Stomach (tissue), 9 donors: Measurements from ENCODE around the gene EIF1B. TPM values are rescaled to one million over a fixed set of nuclear protein-coding genes. Genes with fewer than 3 reads are reported as not detected.
"Not testable (repeated sequence)": the region's sequence is repeated elsewhere in the genome, so short reads cannot be mapped to it uniquely, and the experiment has no call there.

Experiments
- DNase-seq, 2 donors: peaks; one replicate each; pipeline versions ENCODE4 v3.0.0 to v3.0.0-alpha.2; 2013 to 2019
- H3K27ac ChIP-seq, 5 donors: fragments of 200-600 bp in 4 of 5; sonication (generic) in 4 of 5; one replicate each; pipeline ENCODE4 v1.5.1; 2013 to 2019; ENCODE audit warnings: mild to moderate bottlenecking in 1 of 5, moderate library complexity in 1 of 5
- H3K27me3 ChIP-seq, 3 donors: fragments of 200-600 bp; sonication (generic); one replicate each; pipeline ENCODE4 v1.5.1; 2017 to 2019; ENCODE audit warnings: mixed run types in 1 of 3
- H3K36me3 ChIP-seq, 4 donors: fragments of 200-600 bp; sonication (generic); 1 replicate in 3 of 4; 2 replicates in 1 of 4; pipeline ENCODE4 v1.5.1; 2016 to 2019
- H3K4me1 ChIP-seq, 4 donors: fragments of 200-600 bp; sonication (generic); one replicate each; pipeline ENCODE4 v1.5.1; 2016 to 2019
- H3K4me3 ChIP-seq, 4 donors: fragments of 200-600 bp; sonication (generic) in 3 of 4; one replicate each; pipeline ENCODE4 v1.5.1; 2016 to 2019; ENCODE audit warnings: mild to moderate bottlenecking in 1 of 4
- H3K9me3 ChIP-seq, 4 donors: fragments of 200-600 bp; sonication (generic); one replicate each; pipeline ENCODE4 v1.5.1; 2016 to 2019
- CTCF ChIP-seq, 7 experiments: fragments of 450-650 bp in 4 of 7; fragments of 200-600 bp in 3 of 7; sonication (generic) in 3 of 7; IDR thresholded peaks; one replicate each; pipeline ENCODE4 v1.5.1; 2016 to 2019; ENCODE audit warnings: antibody characterized with exemption in 7 of 7, control low read depth in 2 of 7, mild to moderate bottlenecking in 1 of 7
- EP300 ChIP-seq: sonication (generic); formaldehyde crosslinking; IDR thresholded peaks from one replicate; pipeline ENCODE4 v1.6.1; 2017; ENCODE audit warnings: antibody characterized with exemption
- POLR2A ChIP-seq, 4 donors: fragments of 450-650 bp; IDR thresholded peaks; one replicate each; pipeline ENCODE4 v1.6.1; 2016; ENCODE audit warnings: antibody characterized with exemption in 4 of 4, control low read depth in 2 of 4, mild to moderate bottlenecking in 1 of 4, moderate library complexity in 1 of 4
- POLR2AphosphoS5 ChIP-seq, 3 donors: sonication (generic); formaldehyde crosslinking; IDR thresholded peaks; one replicate each; pipeline ENCODE4 v1.6.1; 2016; ENCODE audit warnings: antibody characterized with exemption in 3 of 3
- WGBS, 5 donors: extraction: QIAGEN DNeasy Blood & Tissue Kit in 3 of 5; methylation state at CpG; one replicate each; pipeline versions ENCODE4 v1.1.5 to v1.1.7; 2013 to 2018; 5-methylcytosine and 5-hydroxymethylcytosine counted together
- intact Hi-C: fragments of 100-400 bp; cut with DNase I; formaldehyde crosslinking; loops from one replicate; pipeline ENCODE4 v1.15.1; 2023; ENCODE audit warnings: low total_unique reads
- polyA plus RNA-seq, 3 donors: library from polyadenylated mRNA; stranded (reverse); fragments of 200-250 nt; gene quantifications; one replicate each; pipeline ENCODE4 v1.2.3, GENCODE V29; 2013
- total RNA-seq, 5 donors: library from RNA; depleted of rRNA; stranded (reverse); fragments of >200 nt; gene quantifications; one replicate each; pipeline versions ENCODE4 v1.1.0 to v1.2.3, GENCODE V29; 2014 to 2016
- donor health status: healthy with polysubstance abuse.
- donor health status: Bipolar disorder and iron deficiency.
- donor health status: healthy.

Gene EIF1B
- total and polyA plus RNA-seq, 8 donors = 2.6 to 76.8 (median 39.8) TPM

DNA sequence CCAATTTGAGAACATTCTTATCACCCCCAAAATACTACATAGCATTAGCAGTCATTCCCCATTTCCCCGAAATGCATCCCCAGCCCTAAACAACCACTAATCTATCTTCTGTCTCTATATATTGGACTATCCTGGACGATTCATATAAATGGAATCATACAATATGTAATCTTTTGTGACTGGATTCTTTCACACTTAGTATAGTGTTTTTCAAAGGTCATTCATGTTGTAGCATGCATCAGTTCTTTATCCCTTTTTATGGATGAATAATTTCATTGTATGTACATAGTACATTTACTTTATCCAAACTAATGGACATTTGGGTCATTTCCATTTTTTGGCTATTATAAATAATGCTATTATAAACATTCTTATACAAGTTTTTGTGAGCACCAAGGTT lies 27.5 kb upstream of the EIF1B start:
- no peak for DNase-seq
- H3K4me1 ChIP-seq = no peaks in the 10 kb centered on the region
- no peak overlapping the region for H3K4me3 ChIP-seq
- intact Hi-C loops = no loop called here
- no peaks in the 10 kb centered on the region for H3K27me3 ChIP-seq
- 63 to 76% (median 73%) methylated on average over 2 of the region's 2 CpGs for WGBS, 5 donors
- TF ChIP-seq POLR2A (IDR thresholded peaks at IDR 0.05) (no peak), POLR2AphosphoS5 (IDR thresholded peaks at IDR 0.05) (no peak), EP300 (no peak), CTCF (IDR thresholded peaks at IDR 0.05) (no peak)
- no peaks in the 10 kb centered on the region for H3K36me3 ChIP-seq
- H3K9me3 ChIP-seq = no peaks in the 10 kb centered on the region
- H3K27ac ChIP-seq = no peak overlapping the region

- H3K9me3 ChIP-seq, DNase-seq, H3K36me3 ChIP-seq, intact Hi-C loops, H3K27me3 ChIP-seq, H3K4me1 ChIP-seq, H3K27ac ChIP-seq, H3K4me3 ChIP-seq: not testable (repeated sequence)
- WGBS, 5 donors = 90 to 98% (median 97%) methylated on average over 5 of the region's 5 CpGs
These were observed 26.4 kb upstream of the EIF1B start for GRCh38 chr3:40283057-40283456.

DNA sequence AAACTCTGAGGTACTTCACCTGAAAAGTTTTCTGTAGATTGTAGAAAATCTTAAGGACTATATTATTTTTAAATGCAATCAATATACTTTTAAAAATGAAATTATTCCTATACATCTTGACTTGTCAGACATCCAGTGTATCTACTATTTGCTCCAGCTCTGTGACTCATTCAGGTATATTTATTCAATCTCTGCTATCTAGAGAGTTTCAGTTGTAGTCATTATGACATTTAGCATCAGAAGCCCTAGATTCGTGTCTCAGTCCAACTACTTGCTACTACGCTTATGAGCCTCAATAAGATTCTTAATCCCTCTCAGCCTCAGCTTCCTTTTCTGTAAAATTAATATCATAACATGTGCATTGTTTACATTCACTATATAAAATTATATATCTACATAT lies 22.3 kb upstream of the EIF1B start:
- H3K4me1 ChIP-seq = no peaks in the 10 kb centered on the region
- intact Hi-C loops = no loop called here
- no peak overlapping the region for H3K27ac ChIP-seq
- 60 to 76% (median 71%) methylated on average over 2 of the region's 2 CpGs for WGBS, 5 donors
- H3K36me3 ChIP-seq = peaks cover 0 to 16% (median 1%) of the 10 kb centered on the region in 4 donors
- TF ChIP-seq POLR2A (IDR thresholded peaks at IDR 0.05) = no peak
- no peak for TF ChIP-seq CTCF (IDR thresholded peaks at IDR 0.05)
- no peak for TF ChIP-seq POLR2AphosphoS5 (IDR thresholded peaks at IDR 0.05)
- no peak for TF ChIP-seq EP300
- H3K27me3 ChIP-seq = no peaks in the 10 kb centered on the region
- no peak overlapping the region for H3K4me3 ChIP-seq
- no peak for DNase-seq
- no peaks in the 10 kb centered on the region for H3K9me3 ChIP-seq

DNA sequence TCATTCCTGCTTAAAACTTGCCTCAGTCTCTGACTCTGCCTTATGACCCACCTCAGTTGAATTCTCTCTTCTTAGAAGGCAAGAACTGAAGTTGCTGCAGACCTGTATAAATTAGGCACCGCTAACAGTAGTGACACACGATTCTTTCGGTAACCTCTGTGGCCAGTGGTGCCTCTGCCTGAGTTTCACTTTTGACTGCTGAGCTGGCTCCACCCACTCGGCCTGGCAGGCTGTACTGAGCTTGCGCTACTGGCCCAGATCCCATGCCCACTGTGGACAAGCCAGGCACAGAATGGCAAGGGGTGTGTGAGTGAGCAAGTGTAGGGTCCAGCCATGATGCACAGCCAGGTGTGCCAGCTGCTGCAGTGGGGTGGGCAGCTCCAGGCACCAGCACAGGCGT lies 19.1 kb upstream of the EIF1B start:
- intact Hi-C loops = no loop called here

More for the DNA sequence above, 19.1 kb upstream of the EIF1B start:
- 88 to 96% (median 92%) methylated on average over 6 of the region's 6 CpGs for WGBS, 5 donors
- H3K4me3 ChIP-seq = no peak overlapping the region
- H3K27me3 ChIP-seq = no peaks in the 10 kb centered on the region
- no peaks in the 10 kb centered on the region for H3K9me3 ChIP-seq
- TF ChIP-seq POLR2AphosphoS5 (IDR thresholded peaks at IDR 0.05) (no peak), POLR2A (IDR thresholded peaks at IDR 0.05) (no peak), EP300 (no peak), CTCF (IDR thresholded peaks at IDR 0.05) (no peak)
- DNase-seq = no peak
- H3K27ac ChIP-seq = no peak overlapping the region
- peaks cover 0 to 23% (median 5%) of the 10 kb centered on the region in 4 donors for H3K36me3 ChIP-seq
- H3K4me1 ChIP-seq = no peaks in the 10 kb centered on the region
